Smooth muscle cell (in vitro differentiated cells): ENCODE results near the gene SPAST. TPM values are rescaled to one million over a fixed set of nuclear protein-coding genes. Genes with fewer than 3 reads are reported as not detected.

Experiments
- DNase-seq: peaks from one replicate; lab custom pipeline; 2025; ENCODE audit not compliant: unreplicated experiment; lab: John Stamatoyannopoulos, UW
- H2AFZ ChIP-seq: fragments of 200-600 bp; sonication (generic); 2 replicates; pipeline ENCODE4 v1.6.0; 2016; ENCODE audit warnings: antibody characterized with exemption, low read depth, mild to moderate bottlenecking
- H3F3A ChIP-seq: fragments of 200-600 bp; sonication (generic); 2 replicates; pipeline ENCODE4 v1.6.0; 2017; ENCODE audit warnings: antibody characterized with exemption, low read depth
- H3K27ac ChIP-seq: fragments of 200-600 bp; sonication (generic); 2 replicates; pipeline ENCODE4 v1.5.1; 2016; ENCODE audit warnings: low read depth, mild to moderate bottlenecking
- H3K27me3 ChIP-seq: fragments of 200-600 bp; sonication (generic); 2 replicates; pipeline ENCODE4 v1.6.1; 2016; ENCODE audit warnings: low read depth, mild to moderate bottlenecking
- H3K36me3 ChIP-seq: fragments of 200-600 bp; sonication (generic); 2 replicates; pipeline ENCODE4 v1.5.1; 2016; ENCODE audit warnings: low read depth
- H3K4me1 ChIP-seq: fragments of 200-600 bp; sonication (generic); 2 replicates; pipeline ENCODE4 v1.5.1; 2016; ENCODE audit warnings: low read depth
- H3K4me2 ChIP-seq: fragments of 200-600 bp; sonication (generic); 2 replicates; pipeline ENCODE4 v1.6.0; 2016; ENCODE audit warnings: mild to moderate bottlenecking
- H3K4me3 ChIP-seq: fragments of 200-600 bp; sonication (generic); 2 replicates; pipeline ENCODE4 v1.5.1; 2016; ENCODE audit warnings: mild to moderate bottlenecking
- H3K79me2 ChIP-seq: fragments of 200-600 bp; sonication (generic); 2 replicates; pipeline ENCODE4 v1.6.0; 2016; ENCODE audit warnings: low read depth, mild to moderate bottlenecking
- H3K9ac ChIP-seq: fragments of 200-600 bp; sonication (generic); 2 replicates; pipeline ENCODE4 v1.6.0; 2016; ENCODE audit warnings: low read depth
- H3K9me3 ChIP-seq: fragments of 200-600 bp; sonication (generic); replicated peaks from 2 replicates; pipeline ENCODE4 v1.5.1; 2016; ENCODE audit warnings: low read depth
- H4K20me1 ChIP-seq: fragments of 200-600 bp; sonication (generic); 2 replicates; pipeline ENCODE4 v1.6.0; 2016; ENCODE audit warnings: low read depth
- CTCF ChIP-seq: fragments of 200-600 bp; sonication (generic); IDR thresholded peaks from 2 replicates; pipeline ENCODE4 v1.5.1; 2017; ENCODE audit warnings: borderline replicate concordance, mild to moderate bottlenecking, antibody characterized with exemption; ENCODE audit not compliant: insufficient read depth, poor library complexity, severe bottlenecking
- WGBS: methylation state at CpG from one replicate; pipeline ENCODE4 v1.1.7; 2016; ENCODE audit warnings: low lambda C conversion rate; 5-methylcytosine and 5-hydroxymethylcytosine counted together
- polyA plus RNA-seq: library from polyadenylated mRNA; unstranded; fragments of >200 nt; fragmentation: Nextera tagmentation; extraction: Ambion mirVana; gene quantifications from 2 replicates; pipeline ENCODE4 v1.2.1, GENCODE V29; 2016
- total RNA-seq: library from RNA; depleted of rRNA; stranded (reverse); fragments of >200 nt; gene quantifications from 2 replicates; pipeline ENCODE4 v1.2.3, GENCODE V29; 2014

SPAST gene
- total and polyA plus RNA-seq, 2 experiments from 2014 or later, result 6.2 to 24.4 TPM

DNA sequence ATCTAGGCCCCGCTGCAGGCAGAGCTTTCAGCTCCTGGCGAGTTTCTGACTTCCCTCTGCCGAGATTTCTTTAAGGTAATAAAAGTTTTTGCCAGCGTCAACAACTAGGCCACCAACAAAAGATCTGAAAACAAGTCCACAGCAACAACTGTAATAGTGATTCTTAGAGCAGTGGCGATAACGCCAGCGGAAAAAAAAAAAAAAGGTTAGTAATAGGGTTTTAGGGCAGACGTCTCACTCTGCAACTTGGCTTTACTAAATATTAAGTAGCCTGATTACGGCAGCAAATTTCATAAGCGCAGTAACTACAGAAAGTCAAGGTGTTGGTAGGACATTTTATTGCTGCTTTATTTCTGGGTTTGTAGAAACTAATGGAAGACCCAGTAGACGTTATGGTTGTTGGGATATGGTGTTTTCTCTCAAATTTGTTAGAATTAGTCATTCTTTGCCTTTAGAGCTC, 102.8 kb downstream of the SPAST start:
- Histone ChIP-seq H2AFZ (peak overlapping the region; percentile 79), H3K9ac (peak overlapping the region; percentile 78), H3K27ac (peak overlapping the region; percentile 74), H3K4me1 (peaks cover 5% of the 10 kb centered on the region), H4K20me1 (no peaks in the 10 kb centered on the region), H3K4me3 (peak overlapping the region; percentile 79), H3K4me2 (peak overlapping the region; percentile 85), H3K27me3 (no peaks in the 10 kb centered on the region), H3F3A (no peaks in the 10 kb centered on the region), H3K79me2 (peaks cover 25% of the 10 kb centered on the region), H3K9me3 (no peaks in the 10 kb centered on the region), H3K36me3 (no peaks in the 10 kb centered on the region)
- 9% methylated on average over 11 of the region's 11 CpGs for WGBS
- DNase-seq, result no peak
- no peak for TF ChIP-seq CTCF

GRCh38 chr2:32168513-32168912, 105.2 kb downstream of the SPAST start:
- H3K27me3 ChIP-seq, result no peaks in the 10 kb centered on the region

DNA sequence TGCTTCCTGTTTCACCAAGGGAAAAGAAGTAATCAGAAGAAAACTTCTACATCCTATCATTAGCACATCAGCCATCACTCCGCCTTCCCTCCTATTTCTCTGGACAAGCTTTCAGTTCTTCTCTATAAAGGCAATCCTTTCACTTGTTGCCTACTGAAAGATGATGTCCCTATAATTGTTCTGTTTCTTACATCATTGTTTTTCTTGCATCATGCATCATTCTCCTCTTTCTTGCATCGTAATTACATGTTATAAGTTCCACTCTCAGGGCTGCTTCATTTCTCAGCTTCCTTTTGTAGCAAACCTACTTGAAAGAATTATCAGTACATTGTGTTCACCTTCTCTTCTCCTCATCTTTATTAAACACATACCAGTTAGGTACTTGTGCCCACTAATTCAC, 109.5 kb downstream of the SPAST start:
- TF ChIP-seq CTCF, result no peak
- Histone ChIP-seq H3K79me2 (peaks cover 7% of the 10 kb centered on the region), H3K4me2 (no peak overlapping the region), H2AFZ (no peak overlapping the region), H3K36me3 (peaks cover 3% of the 10 kb centered on the region), H3K27me3 (no peaks in the 10 kb centered on the region), H3K9ac (no peak overlapping the region), H3K9me3 (no peaks in the 10 kb centered on the region), H3K4me1 (no peaks in the 10 kb centered on the region), H3K4me3 (no peak overlapping the region), H3K27ac (no peak overlapping the region), H3F3A (no peaks in the 10 kb centered on the region), H4K20me1 (peaks cover 3% of the 10 kb centered on the region)
- no peak for DNase-seq
- WGBS, result 93% methylated on average over 2 of the region's 2 CpGs

More at GRCh38 chr2:32168513-32168912, 105.2 kb downstream of the SPAST start:
- Histone ChIP-seq H3K4me2 (no peak overlapping the region), H4K20me1 (peaks cover 2% of the 10 kb centered on the region), H3F3A (no peaks in the 10 kb centered on the region), H3K27ac (no peak overlapping the region), H3K4me3 (no peak overlapping the region), H2AFZ (no peak overlapping the region), H3K9me3 (no peaks in the 10 kb centered on the region), H3K36me3 (no peaks in the 10 kb centered on the region), H3K79me2 (peaks cover 25% of the 10 kb centered on the region), H3K9ac (no peak overlapping the region), H3K4me1 (peaks cover 5% of the 10 kb centered on the region)
- no peak for DNase-seq
- WGBS, result 77% methylated on average over 2 of the region's 2 CpGs
- TF ChIP-seq CTCF, result no peak

DNA sequence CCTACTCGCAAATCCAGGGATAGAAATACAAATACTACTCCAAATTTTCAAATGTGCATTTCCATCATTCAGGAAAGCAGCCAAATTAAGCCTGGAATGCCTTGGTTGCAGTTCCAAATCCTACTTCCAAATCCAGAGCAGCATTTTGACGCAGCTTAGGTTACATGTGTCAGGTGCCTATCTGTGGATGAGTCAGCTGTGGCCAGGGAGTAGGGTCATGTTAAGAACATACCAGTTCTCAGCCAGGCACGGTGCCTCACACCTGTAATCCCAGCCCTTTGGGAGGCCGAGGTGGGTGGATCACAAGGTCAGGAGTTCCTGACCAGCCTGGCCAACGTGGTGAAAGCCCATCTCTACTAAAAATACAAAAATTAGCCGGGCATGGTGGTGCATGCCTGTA, 119.3 kb downstream of the SPAST start:
- no peaks in the 10 kb centered on the region for H3K79me2 ChIP-seq
- H4K20me1 ChIP-seq, result no peaks in the 10 kb centered on the region
- DNase-seq, result no peak
- no peaks in the 10 kb centered on the region for H3K4me1 ChIP-seq
- 94% methylated on average over 6 of the region's 6 CpGs for WGBS
- H3K9ac ChIP-seq, result no peak overlapping the region
- H3K36me3 ChIP-seq, result no peaks in the 10 kb centered on the region
- H2AFZ ChIP-seq, result no peak overlapping the region
- no peaks in the 10 kb centered on the region for H3F3A ChIP-seq
- TF ChIP-seq CTCF, result no peak
- H3K27ac ChIP-seq, result no peak overlapping the region
- no peak overlapping the region for H3K4me2 ChIP-seq
- H3K9me3 ChIP-seq, result no peaks in the 10 kb centered on the region
- H3K27me3 ChIP-seq, result no peaks in the 10 kb centered on the region
- H3K4me3 ChIP-seq, result no peak overlapping the region
